ENCODE data around the gene GNAL. TPM values are rescaled to one million over a fixed set of nuclear protein-coding genes. Genes with fewer than 3 reads are reported as not detected.
A peak's percentile ranks its signal among the peaks of the same experiment; 100 is the strongest.

GNAL gene
- total RNA-seq, 1 experiment from 2014 or later: 28.4 TPM

- intact Hi-C loops (cut with micrococcal nuclease; ENCODE audit: unreplicated experiment): no loop called here
- H3K4me3 Mint-ChIP-seq (ENCODE audit: unreplicated experiment): no peak overlapping the region
- BruUV-seq (replicated peaks): no TSS peak
- Histone ChIP-seq H3K4me1 (peaks cover 56% of the 10 kb centered on the region), H3K36me3 (ENCODE audit: control insufficient read depth, insufficient read depth, low read length) (no peaks in the 10 kb centered on the region), H3K27me3 (replicated peaks; ENCODE audit: control insufficient read depth, insufficient read depth, low read length) (no peaks in the 10 kb centered on the region), H3K9me3 (no peaks in the 10 kb centered on the region), H3K4me3 (ENCODE audit: low read depth, low read length) (no peak overlapping the region)
- POLR2A ChIA-PET: interaction anchor here (1.4 to 1.8 kb wide), 2 partner anchors 30 to 40 kb away, joined by 9 to 20 read pairs; no protein-coding TSS in a partner anchor
- CTCF ChIA-PET: interaction anchor here (1.0 to 2.6 kb wide), 4 partner anchors 30 to 229 kb away, joined by 3 to 11 read pairs (median 6); no protein-coding TSS in a partner anchor
- no peak for DNase-seq
- H3K36me3 Mint-ChIP-seq (ENCODE audit: insufficient read depth, unreplicated experiment): no peaks in the 10 kb centered on the region
- H3K4me1 Mint-ChIP-seq (ENCODE audit: low read depth, unreplicated experiment): peaks cover 42% of the 10 kb centered on the region
- peak overlapping the region; percentile 80 for H3K27ac Mint-ChIP-seq (ENCODE audit: unreplicated experiment)
- no peaks in the 10 kb centered on the region for H3K27me3 Mint-ChIP-seq (ENCODE audit: insufficient read depth, unreplicated experiment)
- H3K9me3 Mint-ChIP-seq (ENCODE audit: unreplicated experiment): no peaks in the 10 kb centered on the region
- TF ChIP-seq CTCF (IDR thresholded peaks at IDR 0.05; ENCODE audit: insufficient read depth in 1 of 2, low read depth in 1 of 2, low read length in 1 of 2, severe bottlenecking in 1 of 2, unreplicated experiment in 1 of 2): no peak
These were observed 121.3 kb downstream of the GNAL start for GRCh38 chr18:11810379-11810778.

- ChIA-PET POLR2A (no interaction called here), CTCF (interaction anchor here (2.6 kb wide), 1 partner anchor 29 kb away, joined by 11 read pairs; no protein-coding TSS in a partner anchor)
- no peak for DNase-seq
- intact Hi-C loops (cut with micrococcal nuclease; ENCODE audit: unreplicated experiment): no loop called here
- no TSS peak for BruUV-seq (replicated peaks)
- no peak overlapping the region for H3K4me3 ChIP-seq (ENCODE audit: low read depth, low read length)
- H3K36me3 ChIP-seq (ENCODE audit: control insufficient read depth, insufficient read depth, low read length): no peaks in the 10 kb centered on the region
- no peak overlapping the region for H3K4me3 Mint-ChIP-seq (ENCODE audit: unreplicated experiment)
- H3K36me3 Mint-ChIP-seq (ENCODE audit: insufficient read depth, unreplicated experiment): no peaks in the 10 kb centered on the region
- H3K27me3 Mint-ChIP-seq (ENCODE audit: insufficient read depth, unreplicated experiment): no peaks in the 10 kb centered on the region
- peaks cover 55% of the 10 kb centered on the region for H3K4me1 ChIP-seq
- peak overlapping the region; percentile 80 for H3K27ac Mint-ChIP-seq (ENCODE audit: unreplicated experiment)
- no peaks in the 10 kb centered on the region for H3K9me3 ChIP-seq
- H3K9me3 Mint-ChIP-seq (ENCODE audit: unreplicated experiment): no peaks in the 10 kb centered on the region
- H3K4me1 Mint-ChIP-seq (ENCODE audit: low read depth, unreplicated experiment): peaks cover 42% of the 10 kb centered on the region
- H3K27me3 ChIP-seq (replicated peaks; ENCODE audit: control insufficient read depth, insufficient read depth, low read length): no peaks in the 10 kb centered on the region
- TF ChIP-seq CTCF (IDR thresholded peaks at IDR 0.05; ENCODE audit: insufficient read depth in 1 of 2, low read depth in 1 of 2, low read length in 1 of 2, severe bottlenecking in 1 of 2, unreplicated experiment in 1 of 2): no peak
These were observed 121.9 kb downstream of the GNAL start for GRCh38 chr18:11811009-11811408.

- BruUV-seq (replicated peaks): no TSS peak
These were observed 128.2 kb downstream of the GNAL start for GRCh38 chr18:11817229-11817628.

More at GRCh38 chr18:11817229-11817628, 128.2 kb downstream of the GNAL start:
- Mint-ChIP-seq H3K27me3 (ENCODE audit: insufficient read depth, unreplicated experiment) (no peaks in the 10 kb centered on the region), H3K4me3 (ENCODE audit: unreplicated experiment) (no peak overlapping the region), H3K9me3 (ENCODE audit: unreplicated experiment) (no peaks in the 10 kb centered on the region), H3K4me1 (ENCODE audit: low read depth, unreplicated experiment) (peaks cover 12% of the 10 kb centered on the region), H3K36me3 (ENCODE audit: insufficient read depth, unreplicated experiment) (no peaks in the 10 kb centered on the region), H3K27ac (ENCODE audit: unreplicated experiment) (peak overlapping the region; percentile 22)
- no peak for TF ChIP-seq CTCF (IDR thresholded peaks at IDR 0.05; ENCODE audit: insufficient read depth in 1 of 2, low read depth in 1 of 2, low read length in 1 of 2, severe bottlenecking in 1 of 2, unreplicated experiment in 1 of 2)
- Histone ChIP-seq H3K27me3 (replicated peaks; ENCODE audit: control insufficient read depth, insufficient read depth, low read length) (no peaks in the 10 kb centered on the region), H3K4me3 (ENCODE audit: low read depth, low read length) (no peak overlapping the region), H3K9me3 (no peaks in the 10 kb centered on the region), H3K4me1 (peaks cover 12% of the 10 kb centered on the region; the same call in 1 of the 2 replicates), H3K36me3 (ENCODE audit: control insufficient read depth, insufficient read depth, low read length) (no peaks in the 10 kb centered on the region)
- ChIA-PET POLR2A (no interaction called here), CTCF (no interaction called here)
- intact Hi-C loops (cut with micrococcal nuclease; ENCODE audit: unreplicated experiment): no loop called here
- DNase-seq: no peak

Measured in Caco-2 (cell line).